IMR-90 (cell line): Measurements from ENCODE around the gene PRKN.

Source experiments
- CTCF ChIP-seq: conservative IDR thresholded peaks from 2 replicates; pipeline ENCODE4 v1.5.1; 2012; ENCODE audit warnings: mild to moderate bottlenecking, low read depth, low read length, improper control_type of control experiment
- ELK1 ChIP-seq: fragments of 150-350 bp; IDR thresholded peaks from 2 replicates; pipeline ENCODE4 v1.6.1; 2016; ENCODE audit warnings: low read depth, mild to moderate bottlenecking, low read length, moderate library complexity, borderline replicate concordance
- MAFK ChIP-seq: IDR thresholded peaks from 2 replicates; pipeline ENCODE4 v1.6.1; 2012; ENCODE audit warnings: low read depth, low read length, improper control_type of control experiment
- POLR2A ChIP-seq: IDR thresholded peaks from 2 replicates; pipeline ENCODE4 v1.6.1; 2012; ENCODE audit warnings: mild to moderate bottlenecking, low read depth, low read length
- RAD21 ChIP-seq: IDR thresholded peaks from 2 replicates; pipeline ENCODE4 v1.6.1; 2012; ENCODE audit warnings: low read length, improper control_type of control experiment
- RCOR1 ChIP-seq: IDR thresholded peaks from 2 replicates; pipeline ENCODE4 v1.6.1; 2012; ENCODE audit warnings: mild to moderate bottlenecking, low read length, improper control_type of control experiment; ENCODE audit not compliant: insufficient replicate concordance
- SMC3 ChIP-seq: fragments of 150-350 bp; IDR thresholded peaks from 2 replicates; pipeline ENCODE4 v1.6.1; 2016; ENCODE audit warnings: low read depth, mild to moderate bottlenecking, antibody characterized with exemption, low read length, moderate library complexity
- USF2 ChIP-seq: fragments of 150-350 bp; IDR thresholded peaks from 2 replicates; pipeline ENCODE4 v1.6.1; 2017; ENCODE audit warnings: mild to moderate bottlenecking, antibody characterized with exemption, low read length, low read depth

- TF ChIP-seq USF2 (no peak), CTCF (no peak), POLR2A (no peak), RAD21 (no peak), SMC3 (no peak), MAFK (no peak), ELK1 (no peak), RCOR1 (no peak)
These were observed 1050.4 kb downstream of the PRKN start for GRCh38 chr6:161677188-161677587.
